Sigmoid colon (tissue), 7 donors: ENCODE results near the gene SUSD4. TPM values are rescaled to one million over a fixed set of nuclear protein-coding genes. Genes with fewer than 3 reads are reported as not detected.

Experiments used
- DNase-seq: peaks from one replicate; pipeline ENCODE4 v3.0.0-alpha.2; 2019
- H3K27ac ChIP-seq, 4 donors: fragments of 200-600 bp; sonication (generic); one replicate each; pipeline ENCODE4 v1.5.1; 2016 to 2019; ENCODE audit warnings: mild to moderate bottlenecking in 1 of 4
- H3K27me3 ChIP-seq, 3 donors: fragments of 200-600 bp; sonication (generic); one replicate each; pipeline ENCODE4 v1.5.1; 2019; ENCODE audit warnings: mild to moderate bottlenecking in 1 of 3
- H3K36me3 ChIP-seq, 4 donors: fragments of 200-600 bp; sonication (generic); one replicate each; pipeline ENCODE4 v1.5.1; 2016 to 2019
- H3K4me1 ChIP-seq, 4 donors: fragments of 200-600 bp; sonication (generic); one replicate each; pipeline ENCODE4 v1.5.1; 2017 to 2019
- H3K4me3 ChIP-seq, 4 donors: fragments of 200-600 bp; sonication (generic); one replicate each; pipeline ENCODE4 v1.5.1; 2017 to 2019; ENCODE audit warnings: mild to moderate bottlenecking in 2 of 4, moderate library complexity in 1 of 4
- H3K9me3 ChIP-seq, 4 donors: fragments of 200-600 bp in 3 of 4; sonication (generic) in 3 of 4; one replicate each; pipeline versions ENCODE4 v1.5.1 to v1.6.1; 2013 to 2019
- EP300 ChIP-seq, 4 donors: sonication (generic); formaldehyde crosslinking; IDR thresholded peaks; one replicate each; pipeline ENCODE4 v1.6.1; 2017; ENCODE audit warnings: antibody characterized with exemption in 4 of 4
- POLR2A ChIP-seq, 2 donors: fragments of 450-650 bp; IDR thresholded peaks; one replicate each; pipeline ENCODE4 v1.6.1; 2016; ENCODE audit warnings: antibody characterized with exemption in 2 of 2, mild to moderate bottlenecking in 2 of 2, moderate library complexity in 2 of 2
- POLR2AphosphoS5 ChIP-seq, 4 donors: sonication (generic); formaldehyde crosslinking; IDR thresholded peaks; one replicate each; pipeline ENCODE4 v1.6.1; 2017; ENCODE audit warnings: antibody characterized with exemption in 4 of 4
- WGBS, 2 donors: extraction: QIAGEN DNeasy Blood & Tissue Kit; methylation state at CpG; one replicate each; pipeline ENCODE4 v1.1.7; 2013; 5-methylcytosine and 5-hydroxymethylcytosine counted together
- intact Hi-C: fragments of 100-400 bp; cut with DNase I; formaldehyde crosslinking; loops from one replicate; pipeline ENCODE4 v1.15.1; 2023
- polyA plus RNA-seq, 3 donors: library from polyadenylated mRNA; stranded (reverse); fragments of 200-250 nt; gene quantifications; one replicate each; pipeline ENCODE4 v1.2.3, GENCODE V29; 2013
- total RNA-seq, 4 donors: library from RNA; depleted of rRNA; stranded (reverse); fragments of >200 nt; gene quantifications; one replicate each; pipeline ENCODE4 v1.1.0, GENCODE V29; 2016
- TF ChIP-seq, protein P1 (sequence below), 4 experiments: fragments of 450-650 bp in 3 of 4; fragments of 200-600 bp in 1 of 4; IDR thresholded peaks; one replicate each; pipeline ENCODE4 v1.5.1; 2016 to 2019; ENCODE audit warnings: antibody characterized with exemption in 4 of 4, mild to moderate bottlenecking in 3 of 4, moderate library complexity in 2 of 4
- donor health status: healthy with polysubstance abuse.
- donor health status: Bipolar disorder and iron deficiency.
- donor health status: healthy.

SUSD4 gene
- total and polyA plus RNA-seq, 7 donors = 0.57 to 3.9 (median 0.82) TPM; not detected in 1

GRCh38 chr1:223345720-223346119, 18.3 kb downstream of the SUSD4 start:
- 65 to 82% methylated on average over 4 of the region's 4 CpGs for WGBS, 2 donors

DNA sequence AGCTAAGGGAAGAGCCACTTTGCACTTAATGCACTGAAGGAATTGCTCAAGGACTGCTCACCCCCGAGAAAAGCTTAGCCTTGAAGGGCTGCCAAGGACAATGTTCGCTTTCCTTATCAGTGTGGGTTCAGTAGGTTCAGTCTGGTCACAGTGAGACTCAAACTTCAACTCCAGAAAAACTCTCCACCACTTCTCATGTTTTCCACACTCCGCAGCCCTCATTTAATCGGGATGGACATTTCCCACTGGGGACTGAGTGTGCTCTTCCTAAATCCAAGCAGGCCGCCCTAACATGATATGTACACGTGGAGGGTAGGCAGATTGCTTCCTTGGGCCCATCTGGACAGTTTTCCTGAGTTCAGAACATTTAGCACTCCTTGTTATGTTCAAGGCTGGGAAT, 19.5 kb downstream of the SUSD4 start:
- Histone ChIP-seq H3K4me1 (peaks cover 0 to 6% (median 0%) of the 10 kb centered on the region in 4 donors), H3K4me3 (no peak overlapping the region), H3K9me3 (no peaks in the 10 kb centered on the region), H3K36me3 (no peaks in the 10 kb centered on the region), H3K27me3 (no peaks in the 10 kb centered on the region), H3K27ac (no peak overlapping the region)
- WGBS, 2 donors = 64 to 79% methylated on average over 6 of the region's 6 CpGs
- intact Hi-C loops = no loop called here
- DNase-seq = no peak
- TF ChIP-seq, protein P1, sequence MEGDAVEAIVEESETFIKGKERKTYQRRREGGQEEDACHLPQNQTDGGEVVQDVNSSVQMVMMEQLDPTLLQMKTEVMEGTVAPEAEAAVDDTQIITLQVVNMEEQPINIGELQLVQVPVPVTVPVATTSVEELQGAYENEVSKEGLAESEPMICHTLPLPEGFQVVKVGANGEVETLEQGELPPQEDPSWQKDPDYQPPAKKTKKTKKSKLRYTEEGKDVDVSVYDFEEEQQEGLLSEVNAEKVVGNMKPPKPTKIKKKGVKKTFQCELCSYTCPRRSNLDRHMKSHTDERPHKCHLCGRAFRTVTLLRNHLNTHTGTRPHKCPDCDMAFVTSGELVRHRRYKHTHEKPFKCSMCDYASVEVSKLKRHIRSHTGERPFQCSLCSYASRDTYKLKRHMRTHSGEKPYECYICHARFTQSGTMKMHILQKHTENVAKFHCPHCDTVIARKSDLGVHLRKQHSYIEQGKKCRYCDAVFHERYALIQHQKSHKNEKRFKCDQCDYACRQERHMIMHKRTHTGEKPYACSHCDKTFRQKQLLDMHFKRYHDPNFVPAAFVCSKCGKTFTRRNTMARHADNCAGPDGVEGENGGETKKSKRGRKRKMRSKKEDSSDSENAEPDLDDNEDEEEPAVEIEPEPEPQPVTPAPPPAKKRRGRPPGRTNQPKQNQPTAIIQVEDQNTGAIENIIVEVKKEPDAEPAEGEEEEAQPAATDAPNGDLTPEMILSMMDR (IDR thresholded peaks at IDR 0.05) = no peak
- TF ChIP-seq POLR2A (IDR thresholded peaks at IDR 0.05) (no peak), POLR2AphosphoS5 (IDR thresholded peaks at IDR 0.05) (no peak), EP300 (IDR thresholded peaks at IDR 0.05) (no peak)

More at GRCh38 chr1:223345720-223346119, 18.3 kb downstream of the SUSD4 start:
- intact Hi-C loops = no loop called here
- no peak overlapping the region for H3K4me3 ChIP-seq
- no peaks in the 10 kb centered on the region for H3K27me3 ChIP-seq
- H3K9me3 ChIP-seq = no peaks in the 10 kb centered on the region
- H3K27ac ChIP-seq = no peak overlapping the region
- no peaks in the 10 kb centered on the region for H3K36me3 ChIP-seq
- TF ChIP-seq POLR2A (IDR thresholded peaks at IDR 0.05) = no peak
- TF ChIP-seq, protein P1 (IDR thresholded peaks at IDR 0.05) = no peak
- no peak for TF ChIP-seq EP300 (IDR thresholded peaks at IDR 0.05)
- TF ChIP-seq POLR2AphosphoS5 (IDR thresholded peaks at IDR 0.05) = no peak
- H3K4me1 ChIP-seq = peaks cover 0 to 6% (median 0%) of the 10 kb centered on the region in 4 donors
- DNase-seq = no peak

DNA sequence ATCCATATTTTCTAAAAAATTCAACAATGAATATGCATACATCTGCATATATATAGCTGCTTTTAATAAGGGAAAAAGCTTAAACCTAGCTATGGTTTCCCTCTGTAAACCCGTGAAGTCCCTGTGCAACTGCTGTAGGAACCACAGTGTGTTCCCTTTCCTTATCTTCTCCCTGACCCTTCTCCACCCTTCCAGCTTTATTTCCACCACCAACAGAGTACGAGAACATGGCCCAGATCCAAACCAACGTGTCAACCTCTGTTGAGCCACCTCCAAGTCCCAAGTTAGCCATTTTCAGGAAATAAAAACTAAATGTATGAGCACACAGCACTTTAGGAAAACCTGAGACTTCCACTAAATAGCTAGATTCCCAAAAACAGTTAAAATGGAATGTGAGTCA, 20.3 kb downstream of the SUSD4 start:
- WGBS, 2 donors = 19 to 48% methylated on average over 3 of the region's 3 CpGs
- intact Hi-C loops = no loop called here
- no peak for DNase-seq

DNA sequence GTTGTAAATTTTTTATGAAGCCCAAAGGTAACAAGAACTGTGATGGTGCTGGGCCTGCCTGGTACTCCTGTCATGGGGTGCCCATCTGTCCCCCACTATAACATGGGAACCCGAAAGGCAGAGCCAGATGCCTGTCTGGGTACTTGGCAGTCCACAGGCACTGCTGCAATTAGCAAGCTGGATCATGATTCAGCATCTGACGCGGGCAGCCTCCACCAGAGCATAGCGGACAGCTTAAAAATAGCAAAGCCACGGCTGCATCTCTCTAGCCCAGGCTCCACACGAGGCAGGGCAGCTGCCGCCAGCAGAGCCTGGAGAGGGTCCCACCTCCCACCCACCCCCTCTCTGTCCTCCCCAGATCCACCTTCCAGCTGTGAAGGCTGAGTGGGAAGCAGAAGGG, 22.9 kb downstream of the SUSD4 start:
- peak; percentile 82 for DNase-seq
- intact Hi-C loops = no loop called here
- Histone ChIP-seq H3K9me3 (no peaks in the 10 kb centered on the region), H3K27me3 (no peaks in the 10 kb centered on the region), H3K4me3 (no peak overlapping the region), H3K4me1 (peaks cover 0 to 6% (median 0%) of the 10 kb centered on the region in 4 donors), H3K27ac (peak overlapping the region in 3 of 4 donors; percentile 14 to 37 (median 18)), H3K36me3 (no peaks in the 10 kb centered on the region)
- TF ChIP-seq EP300 (IDR thresholded peaks at IDR 0.05) (no peak), POLR2A (IDR thresholded peaks at IDR 0.05) (no peak), POLR2AphosphoS5 (IDR thresholded peaks at IDR 0.05) (peak in 1 of 4 donors; percentile 10)
- TF ChIP-seq, protein P1 (IDR thresholded peaks at IDR 0.05) = no peak
- WGBS, 2 donors = 64 to 88% methylated on average over 7 of the region's 7 CpGs

More for the DNA sequence above, 20.3 kb downstream of the SUSD4 start:
- no peaks in the 10 kb centered on the region for H3K9me3 ChIP-seq
- no peak overlapping the region for H3K4me3 ChIP-seq
- H3K27me3 ChIP-seq = no peaks in the 10 kb centered on the region
- H3K36me3 ChIP-seq = no peaks in the 10 kb centered on the region
- H3K27ac ChIP-seq = no peak overlapping the region
- TF ChIP-seq POLR2AphosphoS5 (IDR thresholded peaks at IDR 0.05) (no peak), POLR2A (IDR thresholded peaks at IDR 0.05) (no peak), EP300 (IDR thresholded peaks at IDR 0.05) (no peak)
- TF ChIP-seq, protein P1 (IDR thresholded peaks at IDR 0.05) = no peak
- H3K4me1 ChIP-seq = peaks cover 0 to 6% (median 0%) of the 10 kb centered on the region in 4 donors

- peak overlapping the region in 3 of 4 donors; percentile 14 to 37 (median 18) for H3K27ac ChIP-seq
These were observed 23.3 kb downstream of the SUSD4 start for GRCh38 chr1:223340637-223341036.

More at GRCh38 chr1:223340637-223341036, 23.3 kb downstream of the SUSD4 start:
- H3K36me3 ChIP-seq = no peaks in the 10 kb centered on the region
- 80 to 82% methylated on average over 3 of the region's 3 CpGs for WGBS, 2 donors
- peaks cover 0 to 6% (median 0%) of the 10 kb centered on the region in 4 donors for H3K4me1 ChIP-seq
- no peak overlapping the region for H3K4me3 ChIP-seq
- DNase-seq = no peak
- H3K9me3 ChIP-seq = no peaks in the 10 kb centered on the region
- H3K27me3 ChIP-seq = no peaks in the 10 kb centered on the region
- intact Hi-C loops = no loop called here
- TF ChIP-seq POLR2A (IDR thresholded peaks at IDR 0.05) (no peak), EP300 (IDR thresholded peaks at IDR 0.05) (no peak), POLR2AphosphoS5 (IDR thresholded peaks at IDR 0.05) (no peak)
- TF ChIP-seq, protein P1 (IDR thresholded peaks at IDR 0.05) = no peak
